RWPE1 (cell line): ENCODE data around the gene AP1S3.
A peak's percentile ranks its signal among the peaks of the same experiment; 100 is the strongest.

Experiments
- CTCF ChIA-PET: fragments of 350-600 bp; sonication (Branson Sonifier 250); formaldehyde crosslinking; extraction: SDS; loops from one replicate; lab custom pipeline; 2021; lab: Yijun Ruan, JAX
- POLR2A ChIA-PET: fragments of 400-600 bp; formaldehyde crosslinking; extraction: SDS; loops from one replicate; lab custom pipeline; 2020; ENCODE audit warnings: antibody characterized with exemption; ENCODE audit not compliant: low non-redundant PET; lab: Yijun Ruan, JAX
- DNase-seq: peaks from one replicate; pipeline ENCODE4 v3.0.0; 2012; ENCODE audit warnings: low spot score
- H3K27ac ChIP-seq: fragments of 450-650 bp; 2 replicates; pipeline ENCODE4 v1.5.1; 2017
- CTCF ChIP-seq: fragments of 450-650 bp; conservative IDR thresholded peaks from 2 replicates; pipeline ENCODE4 v1.5.1; 2017; ENCODE audit warnings: low read depth, mild to moderate bottlenecking

The AP1S3 gene

GRCh38 chr2:223786236-223786635 is 51.1 kb downstream of the AP1S3 start:
- ChIA-PET POLR2A (no interaction called here), CTCF (interaction anchor here (0.6 to 1.3 kb wide), 2 partner anchors 28 to 111 kb away, joined by 3 to 5 read pairs; no protein-coding TSS in a partner anchor)
- H3K27ac ChIP-seq: no peak overlapping the region

GRCh38 chr2:223784221-223784772 is 53.1 kb downstream of the AP1S3 start:
- TF ChIP-seq CTCF: no peak
- ChIA-PET CTCF (no interaction called here), POLR2A (no interaction called here)
- H3K27ac ChIP-seq: no peak overlapping the region
- DNase-seq: no peak

More at GRCh38 chr2:223786236-223786635, 51.1 kb downstream of the AP1S3 start:
- no peak for TF ChIP-seq CTCF
- no peak for DNase-seq

GRCh38 chr2:223782629-223783028 is 54.8 kb downstream of the AP1S3 start:
- DNase-seq: no peak
- ChIA-PET CTCF (no interaction called here), POLR2A (no interaction called here)
- TF ChIP-seq CTCF: no peak
- no peak overlapping the region for H3K27ac ChIP-seq

GRCh38 chr2:223781560-223781959 is 55.8 kb downstream of the AP1S3 start:
- ChIA-PET CTCF (no interaction called here), POLR2A (no interaction called here)
- TF ChIP-seq CTCF: no peak
- DNase-seq: no peak
- no peak overlapping the region for H3K27ac ChIP-seq

- DNase-seq: peak; percentile 49
- ChIA-PET POLR2A (interaction anchor here (0.6 kb wide), 1 partner anchor 10 kb away, joined by 6 read pairs; no protein-coding TSS in a partner anchor), CTCF (interaction anchor here (0.6 to 0.9 kb wide), 4 partner anchors 9 to 1678 kb away, joined by 3 to 6 read pairs (median 4); no protein-coding TSS in a partner anchor)
Measured at GRCh38 chr2:223779877-223780276, 57.5 kb downstream of the AP1S3 start.

GRCh38 chr2:223774193-223774592 is 63.2 kb downstream of the AP1S3 start:
- POLR2A ChIA-PET: no interaction called here
- no peak for DNase-seq
- H3K27ac ChIP-seq: no peak overlapping the region
- no peak for TF ChIP-seq CTCF
- CTCF ChIA-PET: no interaction called here

More at GRCh38 chr2:223779877-223780276, 57.5 kb downstream of the AP1S3 start:
- TF ChIP-seq CTCF: no peak; the same call in 1 of the 2 replicates
- no peak overlapping the region for H3K27ac ChIP-seq
